ENCODE results near the gene PER2. TPM values are rescaled to one million over a fixed set of nuclear protein-coding genes. Genes with fewer than 3 reads are reported as not detected.

The PER2 gene
- total and polyA plus RNA-seq, 2 donors (not counting 3 experiments of a cell fraction or from before 2014, with no cell fraction given) = 0.86 to 3.8 TPM

- Histone ChIP-seq H3K4me2 (ENCODE audit: insufficient read depth, low read length) (no peak overlapping the region), H3K27ac (ENCODE audit: insufficient read depth, low read depth, low read length) (no peak overlapping the region), H3K27me3 (ENCODE audit: control insufficient read depth in 2 of 2, insufficient read depth in 2 of 2, low read length in 2 of 2) (no peaks in the 10 kb centered on the region), H3K36me3 (ENCODE audit: control insufficient read depth in 2 of 2, extremely low read depth in 1 of 2, insufficient read depth in 2 of 2, low read length in 2 of 2) (peaks cover 0 to 3% of the 10 kb centered on the region in 2 experiments), H3K9me3 (replicated peaks; ENCODE audit: control insufficient read depth, insufficient read depth, low read length) (no peaks in the 10 kb centered on the region), H3K4me3 (replicated peaks in 1 of 3; ENCODE audit: insufficient read depth in 1 of 3, low read depth in 1 of 3, low read length in 3 of 3) (no peak overlapping the region), H2AFZ (ENCODE audit: low read depth, low read length) (no peak overlapping the region), H3K9me1 (replicated peaks; ENCODE audit: control insufficient read depth, extremely low read depth, insufficient read depth, low read length) (no peaks in the 10 kb centered on the region), H4K20me1 (replicated peaks; ENCODE audit: control insufficient read depth, extremely low read depth, insufficient read depth, low read length) (no peaks in the 10 kb centered on the region), H3K4me1 (ENCODE audit: control insufficient read depth, extremely low read depth, insufficient read depth, low read length) (no peaks in the 10 kb centered on the region), H3K79me2 (ENCODE audit: control insufficient read depth, insufficient read depth, low read length) (no peaks in the 10 kb centered on the region), H3K9ac (replicated peaks; ENCODE audit: extremely low read depth, insufficient read depth, low read length) (no peak overlapping the region)
- FAIRE-seq (no peak), DNase-seq (ENCODE audit: low read depth, low spot score) (no peak)
- intact Hi-C loops (cut with micrococcal nuclease) = loop anchor here (10.0 kb wide), 1 partner anchor 174 kb away; the partner anchor contains the start of gene ASB1
- POLR2A ChIA-PET = no interaction called here
- BruUV-seq (replicated peaks) = no TSS peak
- CTCF ChIA-PET = interaction anchor here (6.0 kb wide), 1 partner anchor 13 kb away, joined by 43 read pairs; no protein-coding TSS in a partner anchor
- dilution Hi-C loops (cut with MboI; ENCODE audit: extremely low pct_ligation_motif_present, low sequenced_read_pairs) = no loop called here
- TF ChIP-seq, protein P1, sequence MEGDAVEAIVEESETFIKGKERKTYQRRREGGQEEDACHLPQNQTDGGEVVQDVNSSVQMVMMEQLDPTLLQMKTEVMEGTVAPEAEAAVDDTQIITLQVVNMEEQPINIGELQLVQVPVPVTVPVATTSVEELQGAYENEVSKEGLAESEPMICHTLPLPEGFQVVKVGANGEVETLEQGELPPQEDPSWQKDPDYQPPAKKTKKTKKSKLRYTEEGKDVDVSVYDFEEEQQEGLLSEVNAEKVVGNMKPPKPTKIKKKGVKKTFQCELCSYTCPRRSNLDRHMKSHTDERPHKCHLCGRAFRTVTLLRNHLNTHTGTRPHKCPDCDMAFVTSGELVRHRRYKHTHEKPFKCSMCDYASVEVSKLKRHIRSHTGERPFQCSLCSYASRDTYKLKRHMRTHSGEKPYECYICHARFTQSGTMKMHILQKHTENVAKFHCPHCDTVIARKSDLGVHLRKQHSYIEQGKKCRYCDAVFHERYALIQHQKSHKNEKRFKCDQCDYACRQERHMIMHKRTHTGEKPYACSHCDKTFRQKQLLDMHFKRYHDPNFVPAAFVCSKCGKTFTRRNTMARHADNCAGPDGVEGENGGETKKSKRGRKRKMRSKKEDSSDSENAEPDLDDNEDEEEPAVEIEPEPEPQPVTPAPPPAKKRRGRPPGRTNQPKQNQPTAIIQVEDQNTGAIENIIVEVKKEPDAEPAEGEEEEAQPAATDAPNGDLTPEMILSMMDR (IDR thresholded peaks at IDR 0.05; ENCODE audit: extremely low read depth in 1 of 2, insufficient read depth in 1 of 2, low read depth in 1 of 2, low read length in 2 of 2) = no peak
- TF ChIP-seq, protein P2, sequence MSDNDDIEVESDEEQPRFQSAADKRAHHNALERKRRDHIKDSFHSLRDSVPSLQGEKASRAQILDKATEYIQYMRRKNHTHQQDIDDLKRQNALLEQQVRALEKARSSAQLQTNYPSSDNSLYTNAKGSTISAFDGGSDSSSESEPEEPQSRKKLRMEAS (IDR thresholded peaks at IDR 0.05; ENCODE audit: insufficient read depth, insufficient read length) = no peak
- no peak for TF ChIP-seq EZH2 (IDR thresholded peaks at IDR 0.05; ENCODE audit: borderline replicate concordance, low read depth, low read length, severe bottlenecking)
- TF ChIP-seq JUN (IDR thresholded peaks at IDR 0.05; ENCODE audit: borderline replicate concordance, insufficient read depth, insufficient read length, low read depth) = no peak
- TF ChIP-seq FOS (IDR thresholded peaks at IDR 0.05; ENCODE audit: borderline replicate concordance, insufficient read depth, low read length) = no peak
- TF ChIP-seq POLR2AphosphoS5 (IDR thresholded peaks at IDR 0.05; ENCODE audit: insufficient read depth, low read depth, low read length) = no peak
- no peak for TF ChIP-seq MYC (IDR thresholded peaks at IDR 0.05; ENCODE audit: low read depth, low read length)
- TF ChIP-seq GATA2 (IDR thresholded peaks at IDR 0.05; ENCODE audit: insufficient read depth, insufficient read length, low read depth, low read length) = no peak
- TF ChIP-seq POLR2A (IDR thresholded peaks at IDR 0.05; ENCODE audit: low read depth, low read length) = no peak
These were observed 37.5 kb downstream of the PER2 start for GRCh38 chr2:238250896-238251295.
